ENCODE measurements around the gene CHTOP.
"Not testable (repeated sequence)": the region's sequence is repeated elsewhere in the genome, so short reads cannot be mapped to it uniquely, and the experiment has no call there.

The CHTOP gene

GRCh38 chr1:153635872-153636271 lies 2.0 kb downstream of the CHTOP start:
- DNase-seq, result no peak

- no peak for DNase-seq
Observed at GRCh38 chr1:153636312-153636711, 2.4 kb downstream of the CHTOP start.

GRCh38 chr1:153638261-153638660 lies 4.4 kb downstream of the CHTOP start:
- no peak for DNase-seq

GRCh38 chr1:153639280-153639679 lies 5.4 kb downstream of the CHTOP start:
- DNase-seq, result no peak

GRCh38 chr1:153640213-153640612 lies 6.3 kb downstream of the CHTOP start:
- not testable (repeated sequence) for DNase-seq

GRCh38 chr1:153640861-153641260 lies 7.0 kb downstream of the CHTOP start:
- no peak for DNase-seq

- DNase-seq, result no peak
Observed at GRCh38 chr1:153642161-153642560, 8.3 kb downstream of the CHTOP start.

- DNase-seq, result no peak
Observed at GRCh38 chr1:153643100-153643499, 9.2 kb downstream of the CHTOP start.

GRCh38 chr1:153643816-153644215 lies 9.9 kb downstream of the CHTOP start:
- no peak for DNase-seq

- DNase-seq, result no peak
Observed at GRCh38 chr1:153646672-153647345, 12.9 kb downstream of the CHTOP start.

GRCh38 chr1:153647346-153647714 lies 13.5 kb downstream of the CHTOP start:
- DNase-seq, result no peak

- no peak for DNase-seq
Observed at GRCh38 chr1:153648000-153648643, 14.3 kb downstream of the CHTOP start.

- no peak for DNase-seq
Observed at GRCh38 chr1:153649137-153649862, 15.4 kb downstream of the CHTOP start.

- peak; percentile 88 for DNase-seq
Observed at GRCh38 chr1:153649863-153650235, 16.0 kb downstream of the CHTOP start.

GRCh38 chr1:153651771-153652170 lies 17.9 kb downstream of the CHTOP start:
- no peak for DNase-seq

GRCh38 chr1:153652805-153653500 lies 19.1 kb downstream of the CHTOP start:
- DNase-seq, result no peak

- no peak for DNase-seq
Observed at GRCh38 chr1:153655333-153655732, 21.5 kb downstream of the CHTOP start.

GRCh38 chr1:153658400-153659174 lies 24.7 kb downstream of the CHTOP start, which contains the start of gene SNAPIN:
Gene SNAPIN (plus strand): TSS chr1:153658703. CDS start chr1:153658744, 41 bp downstream.
- peak; percentile 84 for DNase-seq

GRCh38 chr1:153659175-153659534 lies 25.3 kb downstream of the CHTOP start:
- DNase-seq, result no peak

GRCh38 chr1:153659656-153660055 lies 25.8 kb downstream of the CHTOP start:
- no peak for DNase-seq

- no peak for DNase-seq
Observed at GRCh38 chr1:153661111-153661708, 27.3 kb downstream of the CHTOP start.

GRCh38 chr1:153662269-153662668 lies 28.4 kb downstream of the CHTOP start:
- DNase-seq, result no peak
